HG02885 (cell line): ENCODE data around the gene KCNJ3.

ENCODE experiments used
- ATAC-seq: cut with Tn5 transposase; IDR thresholded peaks from one replicate; pipeline ENCODE4 v1.9.1; 2021; ENCODE audit warnings: mild to moderate bottlenecking; ENCODE audit not compliant: unreplicated experiment, poor library complexity

KCNJ3 gene

GRCh38 chr2:154704991-154705390 lies 6.5 kb downstream of the KCNJ3 start:
- no peak for ATAC-seq

- ATAC-seq, result no peak
Observed at GRCh38 chr2:154706660-154707059, 8.2 kb downstream of the KCNJ3 start.

- ATAC-seq, result no peak
Observed at GRCh38 chr2:154707994-154708575, 9.6 kb downstream of the KCNJ3 start.

- ATAC-seq, result no peak
Observed at GRCh38 chr2:154709215-154709614, 10.7 kb downstream of the KCNJ3 start.

GRCh38 chr2:154710078-154710477 lies 11.6 kb downstream of the KCNJ3 start:
- no peak for ATAC-seq

GRCh38 chr2:154710685-154711084 lies 12.2 kb downstream of the KCNJ3 start:
- no peak for ATAC-seq

- ATAC-seq, result no peak
Observed at GRCh38 chr2:154713675-154714074, 15.2 kb downstream of the KCNJ3 start.

GRCh38 chr2:154720651-154721050 lies 22.2 kb downstream of the KCNJ3 start:
- no peak for ATAC-seq

- no peak for ATAC-seq
Observed at GRCh38 chr2:154724194-154724797, 25.8 kb downstream of the KCNJ3 start.

GRCh38 chr2:154740361-154740760 lies 41.9 kb downstream of the KCNJ3 start:
- ATAC-seq, result no peak

GRCh38 chr2:154758871-154759270 lies 60.4 kb downstream of the KCNJ3 start:
- ATAC-seq, result no peak

- no peak for ATAC-seq
Observed at GRCh38 chr2:154762638-154763037, 64.1 kb downstream of the KCNJ3 start.

GRCh38 chr2:154771664-154772284 lies 73.3 kb downstream of the KCNJ3 start:
- no peak for ATAC-seq

- no peak for ATAC-seq
Observed at GRCh38 chr2:154776825-154777224, 78.3 kb downstream of the KCNJ3 start.

GRCh38 chr2:154794406-154794805 lies 95.9 kb downstream of the KCNJ3 start:
- no peak for ATAC-seq

GRCh38 chr2:154795651-154796050 lies 97.2 kb downstream of the KCNJ3 start:
- no peak for ATAC-seq

GRCh38 chr2:154804451-154804850 lies 106.0 kb downstream of the KCNJ3 start:
- no peak for ATAC-seq

GRCh38 chr2:154813636-154814035 lies 115.1 kb downstream of the KCNJ3 start:
- ATAC-seq, result no peak

- no peak for ATAC-seq
Observed at GRCh38 chr2:154814856-154815255, 116.4 kb downstream of the KCNJ3 start.

GRCh38 chr2:154825358-154825757 lies 126.9 kb downstream of the KCNJ3 start:
- no peak for ATAC-seq

GRCh38 chr2:154826827-154827226 lies 128.3 kb downstream of the KCNJ3 start:
- ATAC-seq, result no peak

- no peak for ATAC-seq
Observed at GRCh38 chr2:154827286-154827685, 128.8 kb downstream of the KCNJ3 start.
